ENCODE results near the gene GPR161. TPM values are rescaled to one million over a fixed set of nuclear protein-coding genes. Genes with fewer than 3 reads are reported as not detected.

GPR161 gene
- total and polyA plus RNA-seq, 2 donors from 2014 or later = 1.4 to 4.2 TPM

GRCh38 chr1:168082008-168082876 is 54.5 kb downstream of the GPR161 start:
- no peak overlapping the region for H3K27ac ChIP-seq (ENCODE audit: low read depth in 2 of 2, low read length in 2 of 2)
- H3K36me3 ChIP-seq (ENCODE audit: control insufficient read depth in 2 of 3, insufficient read depth in 3 of 3, low read length in 3 of 3) = peaks cover 2 to 6% (median 2%) of the 10 kb centered on the region in 3 donors
- no peak overlapping the region for H3K9ac ChIP-seq (ENCODE audit: low read length in 3 of 3)
- no peaks in the 10 kb centered on the region for H3K9me3 ChIP-seq (ENCODE audit: control insufficient read depth in 2 of 3, insufficient read depth in 1 of 3, low read length in 3 of 3)
- no peaks in the 10 kb centered on the region for H3K27me3 ChIP-seq (ENCODE audit: control insufficient read depth, insufficient read depth, low read length)
- intact Hi-C loops (cut with DNase I) = no loop called here
- peak; percentile 82 for TF ChIP-seq CTCF (IDR thresholded peaks at IDR 0.05; ENCODE audit: borderline replicate concordance, extremely low read depth, insufficient read depth)
- H3K4me1 ChIP-seq (ENCODE audit: control insufficient read depth in 2 of 3, insufficient read depth in 2 of 3, low read depth in 1 of 3, low read length in 3 of 3) = peaks cover 0 to 3% (median 0%) of the 10 kb centered on the region in 3 donors
- DNase-seq = peak; percentile 74 to 86 (median 80)
- FAIRE-seq = no peak
- no peak overlapping the region for H3K4me3 ChIP-seq (ENCODE audit: low read length in 3 of 3)

- no peak for TF ChIP-seq CTCF (IDR thresholded peaks at IDR 0.05; ENCODE audit: borderline replicate concordance, extremely low read depth, insufficient read depth)
- Histone ChIP-seq H3K4me1 (ENCODE audit: control insufficient read depth in 2 of 3, insufficient read depth in 2 of 3, low read depth in 1 of 3, low read length in 3 of 3) (peaks cover 0 to 3% (median 0%) of the 10 kb centered on the region in 3 donors), H3K27me3 (ENCODE audit: control insufficient read depth, insufficient read depth, low read length) (no peaks in the 10 kb centered on the region), H3K9ac (ENCODE audit: low read length in 3 of 3) (no peak overlapping the region), H3K27ac (ENCODE audit: low read depth in 2 of 2, low read length in 2 of 2) (no peak overlapping the region), H3K9me3 (ENCODE audit: control insufficient read depth in 2 of 3, insufficient read depth in 1 of 3, low read length in 3 of 3) (no peaks in the 10 kb centered on the region), H3K36me3 (ENCODE audit: control insufficient read depth in 2 of 3, insufficient read depth in 3 of 3, low read length in 3 of 3) (peaks cover 6 to 9% (median 6%) of the 10 kb centered on the region in 3 donors), H3K4me3 (ENCODE audit: low read length in 3 of 3) (no peak overlapping the region)
- no peak for DNase-seq
- no peak for FAIRE-seq
- intact Hi-C loops (cut with DNase I) = no loop called here
Measured at GRCh38 chr1:168081373-168082007, 55.2 kb downstream of the GPR161 start.

- FAIRE-seq (no peak), DNase-seq (no peak)
- H3K36me3 ChIP-seq (ENCODE audit: control insufficient read depth in 2 of 3, insufficient read depth in 3 of 3, low read length in 3 of 3) = peaks cover 6 to 15% (median 6%) of the 10 kb centered on the region in 3 donors
- no peak overlapping the region for H3K4me3 ChIP-seq (ENCODE audit: low read length in 3 of 3)
- H3K27me3 ChIP-seq (ENCODE audit: control insufficient read depth, insufficient read depth, low read length) = no peaks in the 10 kb centered on the region
- no peaks in the 10 kb centered on the region for H3K9me3 ChIP-seq (ENCODE audit: control insufficient read depth in 2 of 3, insufficient read depth in 1 of 3, low read length in 3 of 3)
- no peak for TF ChIP-seq CTCF (IDR thresholded peaks at IDR 0.05; ENCODE audit: borderline replicate concordance, extremely low read depth, insufficient read depth)
- intact Hi-C loops (cut with DNase I) = no loop called here
- H3K4me1 ChIP-seq (ENCODE audit: control insufficient read depth in 2 of 3, insufficient read depth in 2 of 3, low read depth in 1 of 3, low read length in 3 of 3) = peaks cover 0 to 3% (median 0%) of the 10 kb centered on the region in 3 donors
- H3K27ac ChIP-seq (ENCODE audit: low read depth in 2 of 2, low read length in 2 of 2) = no peak overlapping the region
- H3K9ac ChIP-seq (ENCODE audit: low read length in 3 of 3) = no peak overlapping the region
Measured at GRCh38 chr1:168079761-168080160, 57.0 kb downstream of the GPR161 start.
